ENCODE results near the gene ABHD8. TPM values are rescaled to one million over a fixed set of nuclear protein-coding genes. Genes with fewer than 3 reads are reported as not detected.

Gene ABHD8
- total RNA-seq, 1 experiment from 2014 or later = 20.7 TPM

GRCh38 chr19:17242431-17243208, 60.6 kb downstream of the ABHD8 start:
- no peak for DNase-seq (ENCODE audit: low spot score)

Other genes starting within 250 kb of the ABHD8 start
- 22.2 and 26.7 TPM in 2 replicates for gene HAUS8, start 228.0 kb downstream of the ABHD8 start, total RNA-seq (2014; rRNA removed; shearing (Covaris generic))
- 37.6 and 43.8 TPM in 2 replicates for gene MYO9B, start 227.6 kb downstream of the ABHD8 start, total RNA-seq (2014; rRNA removed; shearing (Covaris generic))
- gene USE1, start 88.1 kb downstream of the ABHD8 start, total RNA-seq (2014; rRNA removed; shearing (Covaris generic)) = 16.1 and 21.2 TPM in 2 replicates
- 3.1 and 4.7 TPM in 2 replicates for gene OCEL1, start 77.2 kb downstream of the ABHD8 start, total RNA-seq (2014; rRNA removed; shearing (Covaris generic))
- gene NR2F6, start 57.5 kb downstream of the ABHD8 start, total RNA-seq (2014; rRNA removed; shearing (Covaris generic)) = 54.5 and 70.9 TPM in 2 replicates
- not detected in 2 replicates for gene USHBP1, start 38.7 kb downstream of the ABHD8 start, total RNA-seq (2014; rRNA removed; shearing (Covaris generic))
- gene BABAM1, start 36.0 kb downstream of the ABHD8 start, total RNA-seq (2014; rRNA removed; shearing (Covaris generic)) = 161 and 209 TPM in 2 replicates
- gene ANKLE1, start 21.5 kb downstream of the ABHD8 start, total RNA-seq (2014; rRNA removed; shearing (Covaris generic)) = 0.24 and 0.60 TPM in 2 replicates
- 79.1 and 183 TPM in 2 replicates for gene MRPL34, start 2.4 kb upstream of the ABHD8 start, total RNA-seq (2014; rRNA removed; shearing (Covaris generic))
- gene DDA1, start 6.1 kb upstream of the ABHD8 start, total RNA-seq (2014; rRNA removed; shearing (Covaris generic)) = 89.1 and 104 TPM in 2 replicates
- 4.2 and 5.1 TPM in 2 replicates for gene ANO8, start 31.4 kb upstream of the ABHD8 start, total RNA-seq (2014; rRNA removed; shearing (Covaris generic))
- gene GTPBP3, start 34.1 kb upstream of the ABHD8 start, total RNA-seq (2014; rRNA removed; shearing (Covaris generic)) = 21.5 and 24.0 TPM in 2 replicates
- gene PLVAP, start 73.9 kb upstream of the ABHD8 start, total RNA-seq (2014; rRNA removed; shearing (Covaris generic)) = not detected in 2 replicates
- not detected in 2 replicates for gene CCDC194, start 90.8 kb upstream of the ABHD8 start, total RNA-seq (2014; rRNA removed; shearing (Covaris generic))
- gene BST2, start 102.2 kb upstream of the ABHD8 start, total RNA-seq (2014; rRNA removed; shearing (Covaris generic)) = 0.29 and 1.7 TPM in 2 replicates
- 105 and 141 TPM in 2 replicates for gene MVB12A, start 116.6 kb upstream of the ABHD8 start, total RNA-seq (2014; rRNA removed; shearing (Covaris generic))
- gene TMEM221, start 145.2 kb upstream of the ABHD8 start, total RNA-seq (2014; rRNA removed; shearing (Covaris generic)) = 0.07 TPM in 1 of 2 replicates, not detected in the other
- gene NXNL1, start 157.5 kb upstream of the ABHD8 start, total RNA-seq (2014; rRNA removed; shearing (Covaris generic)) = not detected in 2 replicates
- 14.9 and 16.7 TPM in 2 replicates for gene SLC27A1, start 167.1 kb upstream of the ABHD8 start, total RNA-seq (2014; rRNA removed; shearing (Covaris generic))
- 67.3 and 71.1 TPM in 2 replicates for gene PGLS, start 208.2 kb upstream of the ABHD8 start, total RNA-seq (2014; rRNA removed; shearing (Covaris generic))